PFSK-1 (cell line): Measurements from ENCODE around the gene MAGI2.

ENCODE experiments used
- FOXP2 ChIP-seq: optimal IDR thresholded peaks from 2 replicates; pipeline ENCODE3; 2011; ENCODE audit warnings: borderline replicate concordance, control low read depth, inconsistent platforms; ENCODE audit not compliant: insufficient read depth; ENCODE audit errors: extremely low read length, extremely low read depth
- POLR2AphosphoS5 ChIP-seq: IDR thresholded peaks from 2 replicates; pipeline ENCODE4 v1.6.1; 2012; ENCODE audit warnings: low read depth, mild to moderate bottlenecking, control low read depth, low read length, moderate library complexity
- SIN3A ChIP-seq: IDR thresholded peaks from 2 replicates; pipeline ENCODE4 v1.6.1; 2012; ENCODE audit warnings: mild to moderate bottlenecking, low read length, moderate library complexity, borderline replicate concordance; ENCODE audit not compliant: insufficient read depth
- TAF1 ChIP-seq: IDR thresholded peaks from 2 replicates; pipeline ENCODE4 v1.6.1; 2012; ENCODE audit warnings: low read length, control low read depth, borderline replicate concordance; ENCODE audit not compliant: insufficient read depth
- TF ChIP-seq, protein P1 (sequence below), 2 experiments: IDR thresholded peaks; 2 replicates each; pipeline versions ENCODE4 v1.6.1 to v1.8.0; 2011 to 2012; ENCODE audit warnings: low read depth in 2 of 2, low read length in 2 of 2, control low read depth in 1 of 2, inconsistent platforms in 1 of 2, mild to moderate bottlenecking in 1 of 2, moderate library complexity in 1 of 2; ENCODE audit not compliant: insufficient read depth in 1 of 2

Gene MAGI2

DNA sequence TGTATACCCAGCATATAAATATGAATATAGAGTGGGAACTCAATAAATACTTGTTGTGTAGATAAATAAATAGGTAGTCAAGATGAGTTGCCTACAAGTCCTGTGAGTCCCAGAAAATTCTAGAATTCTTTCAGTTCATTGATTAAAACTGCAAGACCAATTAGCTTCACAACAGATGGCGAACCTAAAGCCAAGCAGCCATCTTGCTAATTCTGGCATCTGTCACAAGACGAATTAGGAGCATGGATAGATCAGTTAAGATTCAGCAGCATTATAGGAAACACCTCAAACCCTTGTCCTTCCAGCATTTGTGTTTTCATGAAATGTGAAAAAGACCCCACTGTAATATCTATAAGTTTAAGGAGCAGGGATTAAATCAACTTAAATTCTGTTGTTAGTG lies 552.7 kb downstream of the MAGI2 start:
- TF ChIP-seq FOXP2 = no peak
- TF ChIP-seq TAF1 = no peak
- no peak for TF ChIP-seq POLR2AphosphoS5
- TF ChIP-seq, protein P1, sequence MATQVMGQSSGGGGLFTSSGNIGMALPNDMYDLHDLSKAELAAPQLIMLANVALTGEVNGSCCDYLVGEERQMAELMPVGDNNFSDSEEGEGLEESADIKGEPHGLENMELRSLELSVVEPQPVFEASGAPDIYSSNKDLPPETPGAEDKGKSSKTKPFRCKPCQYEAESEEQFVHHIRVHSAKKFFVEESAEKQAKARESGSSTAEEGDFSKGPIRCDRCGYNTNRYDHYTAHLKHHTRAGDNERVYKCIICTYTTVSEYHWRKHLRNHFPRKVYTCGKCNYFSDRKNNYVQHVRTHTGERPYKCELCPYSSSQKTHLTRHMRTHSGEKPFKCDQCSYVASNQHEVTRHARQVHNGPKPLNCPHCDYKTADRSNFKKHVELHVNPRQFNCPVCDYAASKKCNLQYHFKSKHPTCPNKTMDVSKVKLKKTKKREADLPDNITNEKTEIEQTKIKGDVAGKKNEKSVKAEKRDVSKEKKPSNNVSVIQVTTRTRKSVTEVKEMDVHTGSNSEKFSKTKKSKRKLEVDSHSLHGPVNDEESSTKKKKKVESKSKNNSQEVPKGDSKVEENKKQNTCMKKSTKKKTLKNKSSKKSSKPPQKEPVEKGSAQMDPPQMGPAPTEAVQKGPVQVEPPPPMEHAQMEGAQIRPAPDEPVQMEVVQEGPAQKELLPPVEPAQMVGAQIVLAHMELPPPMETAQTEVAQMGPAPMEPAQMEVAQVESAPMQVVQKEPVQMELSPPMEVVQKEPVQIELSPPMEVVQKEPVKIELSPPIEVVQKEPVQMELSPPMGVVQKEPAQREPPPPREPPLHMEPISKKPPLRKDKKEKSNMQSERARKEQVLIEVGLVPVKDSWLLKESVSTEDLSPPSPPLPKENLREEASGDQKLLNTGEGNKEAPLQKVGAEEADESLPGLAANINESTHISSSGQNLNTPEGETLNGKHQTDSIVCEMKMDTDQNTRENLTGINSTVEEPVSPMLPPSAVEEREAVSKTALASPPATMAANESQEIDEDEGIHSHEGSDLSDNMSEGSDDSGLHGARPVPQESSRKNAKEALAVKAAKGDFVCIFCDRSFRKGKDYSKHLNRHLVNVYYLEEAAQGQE (IDR thresholded peaks at IDR 0.05; ENCODE audit: insufficient read depth in 1 of 2, low read depth in 2 of 2, low read length in 2 of 2) = no peak
- no peak for TF ChIP-seq SIN3A

DNA sequence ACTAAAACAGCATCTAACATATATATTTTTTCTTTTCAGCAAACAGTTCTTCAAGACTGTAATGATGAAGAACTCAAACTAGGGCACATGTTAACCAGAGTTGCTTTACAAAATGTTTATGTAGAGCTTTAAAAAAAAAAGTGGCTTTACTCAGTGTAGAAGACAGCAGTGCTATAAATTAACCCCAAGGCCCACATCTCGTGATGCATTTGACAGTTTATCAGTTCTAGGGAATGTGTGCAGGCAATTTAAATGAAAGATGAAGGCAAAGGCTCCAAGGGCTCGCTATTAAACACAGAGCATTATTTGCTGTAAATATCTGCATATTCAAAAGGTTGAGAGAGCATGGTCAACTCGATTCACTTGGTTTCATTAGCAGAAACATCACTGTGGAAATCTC lies 558.1 kb downstream of the MAGI2 start:
- TF ChIP-seq FOXP2 (no peak), SIN3A (no peak), POLR2AphosphoS5 (no peak), TAF1 (no peak)
- TF ChIP-seq, protein P1 (IDR thresholded peaks at IDR 0.05; ENCODE audit: insufficient read depth in 1 of 2, low read depth in 2 of 2, low read length in 2 of 2) = no peak

DNA sequence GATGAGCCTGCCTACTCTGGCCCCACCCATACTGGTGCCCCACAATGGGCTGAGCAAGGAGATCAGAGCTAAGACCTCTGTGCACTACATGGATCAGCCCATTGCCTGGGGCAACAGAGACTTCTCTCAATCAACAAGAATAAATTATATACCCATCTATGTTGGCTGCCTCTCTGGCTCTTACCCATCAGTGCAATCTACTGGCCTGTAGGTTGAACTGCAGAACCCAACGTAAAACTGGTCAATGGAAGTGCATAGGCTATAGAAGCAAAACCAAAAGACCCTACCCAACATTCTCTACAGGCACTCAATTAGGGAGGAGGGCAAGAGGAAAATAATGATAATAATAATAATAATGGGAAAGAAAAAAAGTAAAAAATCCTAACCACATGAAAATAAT lies 574.3 kb downstream of the MAGI2 start:
- no peak for TF ChIP-seq TAF1
- TF ChIP-seq POLR2AphosphoS5 = no peak
- TF ChIP-seq, protein P1 (IDR thresholded peaks at IDR 0.05; ENCODE audit: insufficient read depth in 1 of 2, low read depth in 2 of 2, low read length in 2 of 2) = no peak
- TF ChIP-seq SIN3A = no peak
- no peak for TF ChIP-seq FOXP2

DNA sequence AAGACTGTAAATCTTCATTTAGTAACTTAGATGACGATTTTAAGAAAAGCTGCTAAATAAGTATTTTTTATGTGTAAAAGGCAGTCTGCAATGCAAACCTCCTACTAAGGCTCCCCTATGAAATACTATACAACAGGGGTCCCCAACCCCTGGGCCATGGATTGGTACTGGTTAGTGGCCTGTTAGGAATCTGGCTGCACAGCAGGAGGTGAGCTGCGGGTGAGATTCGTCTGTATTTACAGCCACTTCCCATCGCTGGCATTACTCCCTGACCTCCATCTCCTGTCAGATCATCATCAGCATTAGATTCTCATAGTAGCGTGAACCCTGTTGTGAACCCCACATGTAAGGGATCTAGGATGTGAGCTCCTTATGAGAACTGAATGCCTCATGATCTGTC lies 580.4 kb downstream of the MAGI2 start:
- TF ChIP-seq, protein P1 (IDR thresholded peaks at IDR 0.05; ENCODE audit: insufficient read depth in 1 of 2, low read depth in 2 of 2, low read length in 2 of 2) = no peak
- TF ChIP-seq POLR2AphosphoS5 = no peak
- no peak for TF ChIP-seq TAF1
- TF ChIP-seq FOXP2 = no peak
- no peak for TF ChIP-seq SIN3A

DNA sequence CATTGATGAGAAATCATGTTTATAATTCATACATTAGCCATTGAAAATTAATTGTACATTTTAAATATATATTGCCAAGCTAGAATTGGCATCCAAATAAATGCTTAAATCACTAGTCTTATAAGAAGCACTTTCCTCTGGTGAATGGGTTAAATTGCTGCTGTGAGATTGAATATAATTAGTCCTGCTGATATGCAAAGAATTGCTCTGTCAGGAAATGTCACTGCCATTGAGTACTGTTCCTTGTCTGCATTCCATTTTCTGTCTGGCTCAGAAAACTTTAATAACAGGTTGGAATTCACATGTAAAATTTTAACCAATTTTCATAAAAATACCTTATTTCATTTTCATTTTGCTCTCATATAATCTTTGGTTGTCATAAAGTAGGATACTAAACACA lies 589.1 kb downstream of the MAGI2 start:
- TF ChIP-seq TAF1 (no peak), SIN3A (no peak), POLR2AphosphoS5 (no peak), FOXP2 (no peak)
- TF ChIP-seq, protein P1 (IDR thresholded peaks at IDR 0.05; ENCODE audit: insufficient read depth in 1 of 2, low read depth in 2 of 2, low read length in 2 of 2) = no peak
